SK-N-SH (cell line): ENCODE data around the gene CD22.

Source experiments
- TAF1 ChIP-seq: IDR thresholded peaks from 2 replicates; pipeline ENCODE4 v1.6.1; 2012; ENCODE audit warnings: low read depth, mild to moderate bottlenecking, low read length, moderate library complexity, borderline replicate concordance
- TF ChIP-seq, protein P1 (sequence below): fragments of 200-600 bp; sonication (generic); IDR thresholded peaks from 2 replicates; pipeline ENCODE4 v1.6.1; 2017; ENCODE audit warnings: antibody characterized with exemption, mild to moderate bottlenecking, moderate library complexity

- TF ChIP-seq TAF1, result no peak
- TF ChIP-seq, protein P1, sequence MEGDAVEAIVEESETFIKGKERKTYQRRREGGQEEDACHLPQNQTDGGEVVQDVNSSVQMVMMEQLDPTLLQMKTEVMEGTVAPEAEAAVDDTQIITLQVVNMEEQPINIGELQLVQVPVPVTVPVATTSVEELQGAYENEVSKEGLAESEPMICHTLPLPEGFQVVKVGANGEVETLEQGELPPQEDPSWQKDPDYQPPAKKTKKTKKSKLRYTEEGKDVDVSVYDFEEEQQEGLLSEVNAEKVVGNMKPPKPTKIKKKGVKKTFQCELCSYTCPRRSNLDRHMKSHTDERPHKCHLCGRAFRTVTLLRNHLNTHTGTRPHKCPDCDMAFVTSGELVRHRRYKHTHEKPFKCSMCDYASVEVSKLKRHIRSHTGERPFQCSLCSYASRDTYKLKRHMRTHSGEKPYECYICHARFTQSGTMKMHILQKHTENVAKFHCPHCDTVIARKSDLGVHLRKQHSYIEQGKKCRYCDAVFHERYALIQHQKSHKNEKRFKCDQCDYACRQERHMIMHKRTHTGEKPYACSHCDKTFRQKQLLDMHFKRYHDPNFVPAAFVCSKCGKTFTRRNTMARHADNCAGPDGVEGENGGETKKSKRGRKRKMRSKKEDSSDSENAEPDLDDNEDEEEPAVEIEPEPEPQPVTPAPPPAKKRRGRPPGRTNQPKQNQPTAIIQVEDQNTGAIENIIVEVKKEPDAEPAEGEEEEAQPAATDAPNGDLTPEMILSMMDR, result no peak
Measured at GRCh38 chr19:35369522-35369921, 40.5 kb downstream of the CD22 start.
